ENCODE data around the gene FBXO3.

GRCh38 chr11:33704240-33705002, 69.9 kb downstream of the FBXO3 start:
- TF ChIP-seq POLR2A (IDR thresholded peaks at IDR 0.05; ENCODE audit: insufficient read depth in 1 of 2, low read depth in 2 of 2, low read length in 2 of 2): no peak
- no peak for TF ChIP-seq ZNF20 (CRISPR knock-in tag; IDR thresholded peaks at IDR 0.05)
- TF ChIP-seq ZHX1 (CRISPR knock-in tag; IDR thresholded peaks at IDR 0.05; ENCODE audit: low read depth): no peak
- TF ChIP-seq SIX4 (CRISPR knock-in tag; IDR thresholded peaks at IDR 0.05): no peak
- TF ChIP-seq RARA (CRISPR knock-in tag; IDR thresholded peaks at IDR 0.05): no peak

All from HepG2 (cell line).